Chondrocyte (in vitro differentiated cells): Measurements from ENCODE around the gene CNNM4. TPM values are rescaled to one million over a fixed set of nuclear protein-coding genes. Genes with fewer than 3 reads are reported as not detected.

ENCODE experiments used
- DNase-seq: peaks from one replicate; pipeline ENCODE4 v3.0.0; 2021; ENCODE audit warnings: mixed read lengths, low spot score
- H3K27ac Mint-ChIP-seq: one replicate; pipeline ENCODE4 v1.8.0; 2021; ENCODE audit warnings: mild to moderate bottlenecking, moderate library complexity, mixed read lengths; ENCODE audit not compliant: unreplicated experiment
- H3K27me3 Mint-ChIP-seq: 2 replicates; pipeline ENCODE4 v1.8.0; 2021; ENCODE audit warnings: low read depth, mixed read lengths
- H3K36me3 Mint-ChIP-seq: 2 replicates; pipeline ENCODE4 v1.8.0; 2021; ENCODE audit warnings: low read depth, mixed read lengths
- H3K4me1 Mint-ChIP-seq: 2 replicates; pipeline ENCODE4 v1.8.0; 2021; ENCODE audit warnings: low read depth, mild to moderate bottlenecking, mixed read lengths
- H3K4me3 Mint-ChIP-seq: one replicate; pipeline ENCODE4 v1.8.0; 2021; ENCODE audit warnings: mild to moderate bottlenecking, moderate library complexity, mixed read lengths; ENCODE audit not compliant: unreplicated experiment
- H3K9me3 Mint-ChIP-seq: 2 replicates; pipeline ENCODE4 v1.8.0; 2021; ENCODE audit warnings: low read depth, mixed read lengths
- CTCF ChIP-seq: fragments of 200-600 bp; sonication (generic); IDR thresholded peaks from 2 replicates; pipeline ENCODE4 v1.5.0; 2021; ENCODE audit warnings: antibody characterized with exemption, mild to moderate bottlenecking, moderate library complexity
- total RNA-seq: library from RNA; stranded (reverse); gene quantifications from 3 replicates; pipeline ENCODE4 v1.2.1, GENCODE V29; 2021

The CNNM4 gene
- total RNA-seq, 1 donor from 2014 or later = 7.6 TPM

- no peaks in the 10 kb centered on the region for H3K9me3 Mint-ChIP-seq
- no peak overlapping the region for H3K27ac Mint-ChIP-seq
- no peak for TF ChIP-seq CTCF
- DNase-seq = peak; percentile 66
- H3K36me3 Mint-ChIP-seq = peaks cover 5% of the 10 kb centered on the region
- no peaks in the 10 kb centered on the region for H3K4me1 Mint-ChIP-seq
- no peak overlapping the region for H3K4me3 Mint-ChIP-seq
- no peaks in the 10 kb centered on the region for H3K27me3 Mint-ChIP-seq
Measured at GRCh38 chr2:96806468-96807126, 45.9 kb downstream of the CNNM4 start.

GRCh38 chr2:96807127-96807471 is 46.4 kb downstream of the CNNM4 start:
- Mint-ChIP-seq H3K36me3 (peaks cover 5% of the 10 kb centered on the region), H3K4me1 (peaks cover 3% of the 10 kb centered on the region), H3K4me3 (no peak overlapping the region), H3K27ac (no peak overlapping the region), H3K27me3 (no peaks in the 10 kb centered on the region), H3K9me3 (no peaks in the 10 kb centered on the region)
- no peak for DNase-seq
- TF ChIP-seq CTCF = no peak

- Mint-ChIP-seq H3K9me3 (no peaks in the 10 kb centered on the region), H3K27me3 (no peaks in the 10 kb centered on the region), H3K36me3 (peaks cover 5% of the 10 kb centered on the region), H3K27ac (no peak overlapping the region), H3K4me1 (peaks cover 3% of the 10 kb centered on the region), H3K4me3 (no peak overlapping the region)
- TF ChIP-seq CTCF = no peak
- no peak for DNase-seq
Measured at GRCh38 chr2:96808176-96808837, 47.6 kb downstream of the CNNM4 start.

- H3K36me3 Mint-ChIP-seq = peaks cover 5% of the 10 kb centered on the region
- H3K9me3 Mint-ChIP-seq = no peaks in the 10 kb centered on the region
- no peak for DNase-seq
- no peak overlapping the region for H3K4me3 Mint-ChIP-seq
- no peaks in the 10 kb centered on the region for H3K27me3 Mint-ChIP-seq
- no peak for TF ChIP-seq CTCF
- no peak overlapping the region for H3K27ac Mint-ChIP-seq
- H3K4me1 Mint-ChIP-seq = peaks cover 3% of the 10 kb centered on the region
Measured at GRCh38 chr2:96809216-96809882, 48.6 kb downstream of the CNNM4 start.

GRCh38 chr2:96809951-96810782 is 49.5 kb downstream of the CNNM4 start:
- Mint-ChIP-seq H3K27ac (no peak overlapping the region), H3K27me3 (no peaks in the 10 kb centered on the region)
- no peak for TF ChIP-seq CTCF

More at GRCh38 chr2:96809951-96810782, 49.5 kb downstream of the CNNM4 start:
- H3K36me3 Mint-ChIP-seq = peaks cover 5% of the 10 kb centered on the region
- H3K4me1 Mint-ChIP-seq = peaks cover 7% of the 10 kb centered on the region
- H3K9me3 Mint-ChIP-seq = no peaks in the 10 kb centered on the region
- DNase-seq = no peak
- no peak overlapping the region for H3K4me3 Mint-ChIP-seq
